Measurements from ENCODE around the gene CCDC32. TPM values are rescaled to one million over a fixed set of nuclear protein-coding genes. Genes with fewer than 3 reads are reported as not detected.

The CCDC32 gene
- total and polyA plus RNA-seq, 12 donors = 16.0 to 37.5 (median 23.5) TPM

GRCh38 chr15:40533763-40534364 lies 31.0 kb downstream of the CCDC32 start:
- no peak for TF ChIP-seq CTCF (IDR thresholded peaks at IDR 0.05)
- H3K27ac ChIP-seq = no peak overlapping the region
- ATAC-seq (no peak), DNase-seq (no peak)
- no peak overlapping the region for H3K4me3 ChIP-seq
- no peaks in the 10 kb centered on the region for H3K9me3 ChIP-seq
- WGBS, 2 donors = 90 to 96% methylated on average over 4 of the region's 4 CpGs
- peaks cover 0 to 23% (median 5%) of the 10 kb centered on the region in 9 donors for H3K4me1 ChIP-seq
- H3K27me3 ChIP-seq = no peaks in the 10 kb centered on the region
- H3K36me3 ChIP-seq = peaks cover 0 to 14% (median 0%) of the 10 kb centered on the region in 9 donors
- intact Hi-C loops (cut with DNase I) = no loop called here

GRCh38 chr15:40528801-40529200 lies 36.0 kb downstream of the CCDC32 start:
- no peak for DNase-seq
- no peak overlapping the region for H3K27ac ChIP-seq
- no peak for ATAC-seq
- intact Hi-C loops (cut with DNase I) = loop anchor here in 1 of 10 donors (10.0 kb wide), 1 partner anchor 46 kb away; no protein-coding TSS in a partner anchor
- no peaks in the 10 kb centered on the region for H3K9me3 ChIP-seq
- 74 to 81% methylated on average over 6 of the region's 6 CpGs for WGBS, 2 donors
- no peaks in the 10 kb centered on the region for H3K4me1 ChIP-seq
- no peak for TF ChIP-seq CTCF (IDR thresholded peaks at IDR 0.05)
- no peak overlapping the region for H3K4me3 ChIP-seq
- no peaks in the 10 kb centered on the region for H3K27me3 ChIP-seq
- peaks cover 0 to under 1% (median 0%) of the 10 kb centered on the region in 9 donors for H3K36me3 ChIP-seq

- Histone ChIP-seq H3K9me3 (no peaks in the 10 kb centered on the region), H3K4me1 (no peaks in the 10 kb centered on the region), H3K36me3 (no peaks in the 10 kb centered on the region), H3K4me3 (no peak overlapping the region), H3K27me3 (no peaks in the 10 kb centered on the region), H3K27ac (no peak overlapping the region)
- TF ChIP-seq CTCF (IDR thresholded peaks at IDR 0.05) = no peak
- 93 to 95% methylated on average over 3 of the region's 3 CpGs for WGBS, 2 donors
- no peak for DNase-seq
- intact Hi-C loops (cut with DNase I) = loop anchor here in 1 of 10 donors (10.0 kb wide), 1 partner anchor 49 kb away; no protein-coding TSS in a partner anchor
- ATAC-seq = no peak
These were observed 39.0 kb downstream of the CCDC32 start for GRCh38 chr15:40525855-40526254.

GRCh38 chr15:40523611-40524010 lies 41.2 kb downstream of the CCDC32 start:
- Histone ChIP-seq H3K36me3 (no peaks in the 10 kb centered on the region), H3K27me3 (no peaks in the 10 kb centered on the region), H3K27ac (no peak overlapping the region), H3K4me1 (no peaks in the 10 kb centered on the region), H3K9me3 (no peaks in the 10 kb centered on the region), H3K4me3 (no peak overlapping the region)
- ATAC-seq (no peak), DNase-seq (no peak)
- intact Hi-C loops (cut with DNase I) = loop anchor here in 1 of 10 donors (10.0 kb wide), 1 partner anchor 51 kb away; no protein-coding TSS in a partner anchor
- no peak for TF ChIP-seq CTCF (IDR thresholded peaks at IDR 0.05)
